BJ (cell line): ENCODE measurements around the gene DNAJB12. TPM values are rescaled to one million over a fixed set of nuclear protein-coding genes. Genes with fewer than 3 reads are reported as not detected.

Source experiments
- CTCF ChIA-PET: fragments of 350-600 bp; formaldehyde crosslinking; extraction: SDS; loops from one replicate; lab custom pipeline; 2021; ENCODE audit warnings: antibody characterized with exemption, inconsistent platforms; lab: Yijun Ruan, JAX
- POLR2A ChIA-PET: fragments of 300-600 bp; sonication (Branson Sonifier 250); formaldehyde crosslinking; extraction: SDS; loops from one replicate; lab custom pipeline; 2021; ENCODE audit warnings: antibody characterized with exemption; lab: Charles Lee
- DNase-seq: peaks from one replicate; pipeline ENCODE4 v3.0.0-alpha.2; 2011; ENCODE audit warnings: low read depth
- H3K27me3 ChIP-seq: 2 replicates; pipeline ENCODE4 v1.6.0; 2011; ENCODE audit warnings: low read length; ENCODE audit not compliant: control insufficient read depth, insufficient read depth
- H3K36me3 ChIP-seq: 2 replicates; pipeline ENCODE4 v1.5.1; 2011; ENCODE audit warnings: low read length; ENCODE audit not compliant: control insufficient read depth, insufficient read depth
- H3K4me3 ChIP-seq: 2 replicates; pipeline ENCODE4 v1.5.1; 2011; ENCODE audit warnings: low read depth, mild to moderate bottlenecking, control low read depth, low read length
- polyA plus RNA-seq: library from polyadenylated mRNA; depleted of rRNA; stranded (reverse); fragments of >200 nt; gene quantifications from 2 replicates; pipeline ENCODE4 v1.2.3, GENCODE V29; 2011
- TF ChIP-seq, protein P1 (sequence below): IDR thresholded peaks from 2 replicates; pipeline ENCODE4 v1.5.1; 2011; ENCODE audit warnings: low read depth, mild to moderate bottlenecking, control low read depth, inconsistent platforms, low read length, moderate library complexity; ENCODE audit not compliant: insufficient read depth

Gene DNAJB12
- polyA plus RNA-seq, 1 experiment: 38.8 TPM

DNA sequence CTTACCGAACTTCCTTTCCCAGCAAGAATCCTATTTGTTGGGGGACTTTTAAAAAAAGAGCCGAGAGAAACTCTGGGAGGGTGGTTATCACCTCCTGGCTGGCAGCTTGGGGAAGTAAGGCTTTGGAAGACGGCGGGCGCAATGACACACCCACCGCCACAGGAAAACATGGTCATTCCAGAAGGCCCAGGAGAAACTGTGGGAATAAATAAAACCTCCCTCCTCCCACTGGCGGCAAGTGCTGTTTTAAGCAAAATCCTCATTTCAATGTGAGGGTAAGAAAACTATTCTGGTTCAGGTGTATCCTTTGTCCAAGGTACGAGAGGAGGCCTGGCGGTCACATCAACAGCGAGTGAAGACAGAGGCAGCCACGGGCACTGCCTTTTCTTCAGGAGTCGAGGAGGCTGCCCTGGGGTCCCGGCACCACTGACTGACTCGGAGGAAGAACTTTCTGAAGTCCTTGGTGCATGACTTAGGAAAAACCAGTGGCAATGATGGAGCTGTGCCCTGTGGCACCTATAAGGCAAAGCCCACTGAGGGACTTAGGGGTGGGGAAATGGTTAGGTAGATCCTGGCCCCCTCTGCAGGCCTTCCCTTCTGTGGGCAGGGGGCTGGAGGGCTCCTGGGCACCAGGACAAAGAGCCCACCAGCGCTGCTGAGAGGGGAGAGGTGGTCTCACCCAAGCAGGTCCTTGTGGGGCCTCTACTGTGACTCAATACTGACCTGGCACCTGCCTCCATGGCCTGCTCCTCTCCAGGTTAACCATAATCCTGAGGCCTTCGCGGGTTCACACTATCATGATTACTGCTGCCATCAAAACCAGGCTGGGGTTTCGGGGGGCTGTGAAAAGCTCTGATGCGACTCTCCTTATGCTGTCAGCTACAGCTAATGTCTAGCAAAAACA, 21.4 kb downstream of the DNAJB12 start:
- ChIA-PET CTCF (interaction anchor here (0.6 to 1.8 kb wide), 2 partner anchors 59 to 549 kb away, joined by 3 to 7 read pairs; no protein-coding TSS in a partner anchor), POLR2A (no interaction called here)
- DNase-seq: no peak
- TF ChIP-seq, protein P1, sequence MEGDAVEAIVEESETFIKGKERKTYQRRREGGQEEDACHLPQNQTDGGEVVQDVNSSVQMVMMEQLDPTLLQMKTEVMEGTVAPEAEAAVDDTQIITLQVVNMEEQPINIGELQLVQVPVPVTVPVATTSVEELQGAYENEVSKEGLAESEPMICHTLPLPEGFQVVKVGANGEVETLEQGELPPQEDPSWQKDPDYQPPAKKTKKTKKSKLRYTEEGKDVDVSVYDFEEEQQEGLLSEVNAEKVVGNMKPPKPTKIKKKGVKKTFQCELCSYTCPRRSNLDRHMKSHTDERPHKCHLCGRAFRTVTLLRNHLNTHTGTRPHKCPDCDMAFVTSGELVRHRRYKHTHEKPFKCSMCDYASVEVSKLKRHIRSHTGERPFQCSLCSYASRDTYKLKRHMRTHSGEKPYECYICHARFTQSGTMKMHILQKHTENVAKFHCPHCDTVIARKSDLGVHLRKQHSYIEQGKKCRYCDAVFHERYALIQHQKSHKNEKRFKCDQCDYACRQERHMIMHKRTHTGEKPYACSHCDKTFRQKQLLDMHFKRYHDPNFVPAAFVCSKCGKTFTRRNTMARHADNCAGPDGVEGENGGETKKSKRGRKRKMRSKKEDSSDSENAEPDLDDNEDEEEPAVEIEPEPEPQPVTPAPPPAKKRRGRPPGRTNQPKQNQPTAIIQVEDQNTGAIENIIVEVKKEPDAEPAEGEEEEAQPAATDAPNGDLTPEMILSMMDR: no peak
- peaks cover 18% of the 10 kb centered on the region for H3K36me3 ChIP-seq
- H3K27me3 ChIP-seq: no peaks in the 10 kb centered on the region
- no peak overlapping the region for H3K4me3 ChIP-seq

DNA sequence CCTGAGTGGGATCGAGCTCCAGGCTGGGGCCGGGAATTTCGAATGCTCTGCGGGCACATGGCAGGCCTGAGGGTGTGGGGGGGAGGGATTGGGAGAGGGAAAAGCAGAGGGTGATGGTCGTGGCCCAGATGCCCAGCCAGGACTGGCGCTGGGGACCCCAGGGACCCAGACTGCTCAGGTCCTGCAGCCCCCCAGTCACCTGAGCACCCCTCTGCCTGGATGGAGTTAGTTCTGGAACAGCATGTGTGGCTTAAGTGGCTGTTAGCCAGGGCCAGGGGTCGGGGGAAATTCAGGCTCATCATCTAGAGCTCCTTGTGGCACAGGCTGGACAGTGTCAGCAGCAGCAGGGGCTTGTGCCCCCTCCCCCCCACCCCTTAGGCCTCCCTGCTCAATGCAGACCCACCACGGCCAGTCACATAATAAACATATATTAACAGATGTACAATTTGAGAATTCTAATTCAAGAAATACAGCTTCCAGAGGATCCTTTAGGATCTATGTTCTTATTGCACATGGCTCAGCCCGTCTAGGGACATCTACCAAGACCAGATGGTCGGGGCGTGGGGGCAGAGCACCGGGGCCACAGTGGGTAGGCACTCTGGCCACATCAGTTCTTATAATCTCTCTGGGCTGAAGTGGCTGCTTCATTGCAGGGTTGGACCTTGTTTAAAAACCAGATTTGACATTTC, 22.2 kb downstream of the DNAJB12 start:
- TF ChIP-seq, protein P1: no peak
- H3K36me3 ChIP-seq: peaks cover 15% of the 10 kb centered on the region
- no peak overlapping the region for H3K4me3 ChIP-seq
- no peaks in the 10 kb centered on the region for H3K27me3 ChIP-seq
- no peak for DNase-seq
- CTCF ChIA-PET: interaction anchor here (0.7 to 1.9 kb wide), 5 partner anchors 7 to 207 kb away, joined by 3 to 6 read pairs (median 3); no protein-coding TSS in a partner anchor
- POLR2A ChIA-PET: interaction anchor here (0.7 kb wide), 1 partner anchor 55 kb away, joined by 4 read pairs; no protein-coding TSS in a partner anchor

DNA sequence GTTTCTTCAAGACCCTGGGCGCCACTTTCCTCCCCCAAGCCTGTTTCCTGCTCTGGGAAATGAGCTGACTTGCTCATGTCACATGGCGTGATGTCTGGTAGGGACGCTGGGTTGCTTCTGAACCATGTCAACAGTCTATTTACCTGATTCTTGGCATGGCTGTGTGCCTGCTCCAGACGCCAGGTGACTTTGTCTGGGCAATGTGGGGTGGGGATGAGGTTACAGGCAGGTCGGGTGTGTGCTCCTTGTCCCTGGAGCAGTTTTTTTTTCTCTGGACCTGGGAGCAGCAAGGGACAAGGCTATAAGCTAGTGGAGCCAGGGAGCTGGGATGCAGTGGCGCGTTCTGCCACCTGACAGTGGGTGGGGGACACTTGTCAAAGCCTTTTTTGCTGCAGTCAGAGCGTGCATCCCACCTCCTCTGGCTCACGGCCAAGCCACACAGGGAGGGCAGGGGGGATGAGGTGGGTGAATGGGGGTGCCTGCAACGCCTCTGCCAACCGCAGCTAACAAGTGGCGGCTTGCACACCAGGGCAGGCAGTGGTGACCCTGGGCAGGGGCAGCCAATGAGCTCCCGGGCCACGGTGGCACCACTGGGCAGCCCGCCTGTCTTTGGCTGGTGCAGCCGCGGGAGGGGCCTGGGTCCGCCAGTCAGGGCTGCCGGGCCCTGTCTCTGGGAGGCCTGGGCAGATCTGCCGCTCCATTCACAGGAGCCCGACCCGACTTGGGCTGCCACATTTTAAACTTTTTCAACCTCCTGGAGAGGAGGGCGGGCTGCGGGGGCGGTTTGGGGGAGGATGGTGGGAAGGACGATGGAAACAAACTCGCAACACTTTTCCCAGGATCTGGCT, 22.9 kb downstream of the DNAJB12 start:
- no peak overlapping the region for H3K4me3 ChIP-seq
- ChIA-PET POLR2A (interaction anchor here (0.7 kb wide), 1 partner anchor 54 kb away, joined by 4 read pairs; no protein-coding TSS in a partner anchor), CTCF (interaction anchor here (0.7 to 1.9 kb wide), 6 partner anchors 8 to 404 kb away, joined by 3 to 6 read pairs (median 3); no protein-coding TSS in a partner anchor)
- peaks cover 15% of the 10 kb centered on the region for H3K36me3 ChIP-seq
- H3K27me3 ChIP-seq: no peaks in the 10 kb centered on the region
- no peak for DNase-seq
- TF ChIP-seq, protein P1: no peak

DNA sequence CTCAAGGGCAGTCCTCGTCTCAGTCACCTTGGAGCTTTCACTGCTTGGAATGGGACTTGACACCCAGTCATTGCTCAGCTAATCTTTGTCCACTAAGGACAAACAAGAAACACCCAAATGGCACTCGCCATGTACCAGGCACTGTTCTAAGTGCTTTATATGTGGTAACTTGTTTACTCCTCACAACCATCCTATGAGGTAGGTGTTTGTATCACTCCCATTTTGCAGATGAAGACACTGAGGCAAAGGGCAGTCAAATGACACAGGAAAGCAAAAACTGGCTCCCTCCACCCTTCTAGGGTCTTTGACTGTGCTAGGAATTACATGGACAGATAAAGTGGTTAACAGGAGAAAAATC, 24.7 kb downstream of the DNAJB12 start:
- no peak for DNase-seq
- peaks cover 5% of the 10 kb centered on the region; the same call in 1 of the 2 replicates for H3K36me3 ChIP-seq
- POLR2A ChIA-PET: interaction anchor here (0.6 to 1.4 kb wide), 2 partner anchors 9 to 184 kb away, joined by 3 to 7 read pairs; no protein-coding TSS in a partner anchor
- TF ChIP-seq, protein P1: no peak
- no peaks in the 10 kb centered on the region for H3K27me3 ChIP-seq
- H3K4me3 ChIP-seq: no peak overlapping the region
- CTCF ChIA-PET: interaction anchor here (1.4 to 1.8 kb wide), 3 partner anchors 55 to 281 kb away, joined by 3 to 6 read pairs (median 5); no protein-coding TSS in a partner anchor
